ENCODE data around the gene PHKG2.

PHKG2 gene

GRCh38 chr16:30728899-30729672 lies 19.1 kb upstream of the PHKG2 start:
- DNase-seq (ENCODE audit: low read depth): no peak

- DNase-seq (ENCODE audit: low read depth): no peak
Observed at GRCh38 chr16:30731411-30731810, 16.8 kb upstream of the PHKG2 start.

- no peak for DNase-seq (ENCODE audit: low read depth)
Observed at GRCh38 chr16:30736995-30737793, 11.0 kb upstream of the PHKG2 start.

GRCh38 chr16:30737794-30738648 lies 10.2 kb upstream of the PHKG2 start:
- DNase-seq (ENCODE audit: low read depth): no peak

- no peak for DNase-seq (ENCODE audit: low read depth)
Observed at GRCh38 chr16:30738984-30739951, 9.0 kb upstream of the PHKG2 start.

- DNase-seq (ENCODE audit: low read depth): no peak
Observed at GRCh38 chr16:30740364-30741251, 7.6 kb upstream of the PHKG2 start.

GRCh38 chr16:30741461-30741914 lies 6.7 kb upstream of the PHKG2 start:
- DNase-seq (ENCODE audit: low read depth): peak; percentile 72

- no peak for DNase-seq (ENCODE audit: low read depth)
Observed at GRCh38 chr16:30743716-30744115, 4.5 kb upstream of the PHKG2 start.

- DNase-seq (ENCODE audit: low read depth): no peak
Observed at GRCh38 chr16:30744183-30744582, 4.0 kb upstream of the PHKG2 start.

- no peak for DNase-seq (ENCODE audit: low read depth)
Observed at GRCh38 chr16:30745082-30745481, 3.1 kb upstream of the PHKG2 start.

GRCh38 chr16:30746638-30747175 lies 1.5 kb upstream of the PHKG2 start:
- no peak for DNase-seq (ENCODE audit: low read depth)

- DNase-seq (ENCODE audit: low read depth): peak; percentile 51
Observed at GRCh38 chr16:30747331-30747730, 894 bp upstream of the PHKG2 start.

- DNase-seq (ENCODE audit: low read depth): no peak
Observed at GRCh38 chr16:30748634-30749445, 615 bp downstream of the PHKG2 start.

GRCh38 chr16:30750201-30750600 lies 2.0 kb downstream of the PHKG2 start:
- DNase-seq (ENCODE audit: low read depth): no peak

- no peak for DNase-seq (ENCODE audit: low read depth)
Observed at GRCh38 chr16:30750876-30751465, 2.7 kb downstream of the PHKG2 start.

GRCh38 chr16:30753596-30753995 lies 5.4 kb downstream of the PHKG2 start:
- no peak for DNase-seq (ENCODE audit: low read depth)

- DNase-seq (ENCODE audit: low read depth): no peak
Observed at GRCh38 chr16:30755955-30756780, 7.9 kb downstream of the PHKG2 start.

- no peak for DNase-seq (ENCODE audit: low read depth)
Observed at GRCh38 chr16:30756781-30757100, 8.5 kb downstream of the PHKG2 start.

All from GM04503 (cell line).